ENCODE data around the gene KCND1.

- no peak for TF ChIP-seq POLR2AphosphoS5 (IDR thresholded peaks at IDR 0.05)
- TF ChIP-seq CTCF (IDR thresholded peaks at IDR 0.05; ENCODE audit: poor library complexity, severe bottlenecking): no peak
- no peak for TF ChIP-seq EZH2 (IDR thresholded peaks at IDR 0.05; ENCODE audit: borderline replicate concordance, insufficient read depth, low read length, poor library complexity, severe bottlenecking)
- no peak for TF ChIP-seq RAD21 (conservative IDR thresholded peaks at IDR 0.05)
- no peak for TF ChIP-seq TAF1 (IDR thresholded peaks at IDR 0.05; ENCODE audit: low read depth)
- TF ChIP-seq REST (IDR thresholded peaks at IDR 0.05; ENCODE audit: borderline replicate concordance): no peak
- no peak for TF ChIP-seq EP300 (conservative IDR thresholded peaks at IDR 0.05; ENCODE audit: poor library complexity, severe bottlenecking)
- no peak for TF ChIP-seq MXI1 (conservative IDR thresholded peaks at IDR 0.05; ENCODE audit: poor library complexity, severe bottlenecking)
Observed at GRCh38 chrX:48965959-48966358, 5.7 kb downstream of the KCND1 start.
